ENCODE results near the gene FOXP1. TPM values are rescaled to one million over a fixed set of nuclear protein-coding genes. Genes with fewer than 3 reads are reported as not detected.

FOXP1 gene
- total and polyA plus RNA-seq, 2 experiments from 2014 or later, result 121 to 132 TPM

DNA sequence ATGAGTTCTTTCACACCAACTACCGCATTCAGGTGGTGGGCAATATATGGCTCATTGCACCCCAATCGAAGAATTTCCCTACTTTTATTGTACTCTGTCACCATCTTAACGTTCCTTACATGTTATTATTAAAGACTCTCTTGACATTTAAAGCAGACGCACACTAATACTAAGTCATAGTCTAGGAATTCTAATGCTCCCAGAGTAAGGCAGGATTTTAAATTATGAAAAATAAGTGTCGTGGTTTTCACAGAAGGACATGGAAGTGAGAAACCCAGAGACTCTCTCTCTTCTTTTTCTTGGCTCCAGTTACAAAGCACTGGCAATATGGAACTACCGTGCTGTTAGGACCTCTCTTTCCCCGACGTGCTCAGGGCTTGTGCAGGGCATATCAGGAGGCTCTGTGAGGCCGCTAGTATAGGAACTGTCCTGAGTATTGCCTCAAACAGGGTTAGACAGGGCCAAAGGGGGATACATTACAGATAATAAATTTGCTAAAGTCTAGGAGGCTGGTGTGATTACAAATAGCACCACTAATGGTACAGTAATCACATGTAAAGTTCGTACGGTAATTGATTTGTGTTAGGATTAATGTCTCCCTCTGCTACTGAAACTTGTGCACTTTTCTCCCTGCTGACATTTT, 590.8 kb downstream of the FOXP1 start:
- Histone ChIP-seq H3K27me3 (no peaks in the 10 kb centered on the region), H3K27ac (no peak overlapping the region), H3K9me3 (ENCODE audit: low read depth) (no peaks in the 10 kb centered on the region), H3K4me1 (ENCODE audit: low read depth) (no peaks in the 10 kb centered on the region), H3K4me3 (no peak overlapping the region), H3K36me3 (peaks cover 14% of the 10 kb centered on the region)
- DNase-seq (ENCODE audit: low read depth in 1 of 2, low spot score in 1 of 2), result no peak
- TF ChIP-seq, protein P1, sequence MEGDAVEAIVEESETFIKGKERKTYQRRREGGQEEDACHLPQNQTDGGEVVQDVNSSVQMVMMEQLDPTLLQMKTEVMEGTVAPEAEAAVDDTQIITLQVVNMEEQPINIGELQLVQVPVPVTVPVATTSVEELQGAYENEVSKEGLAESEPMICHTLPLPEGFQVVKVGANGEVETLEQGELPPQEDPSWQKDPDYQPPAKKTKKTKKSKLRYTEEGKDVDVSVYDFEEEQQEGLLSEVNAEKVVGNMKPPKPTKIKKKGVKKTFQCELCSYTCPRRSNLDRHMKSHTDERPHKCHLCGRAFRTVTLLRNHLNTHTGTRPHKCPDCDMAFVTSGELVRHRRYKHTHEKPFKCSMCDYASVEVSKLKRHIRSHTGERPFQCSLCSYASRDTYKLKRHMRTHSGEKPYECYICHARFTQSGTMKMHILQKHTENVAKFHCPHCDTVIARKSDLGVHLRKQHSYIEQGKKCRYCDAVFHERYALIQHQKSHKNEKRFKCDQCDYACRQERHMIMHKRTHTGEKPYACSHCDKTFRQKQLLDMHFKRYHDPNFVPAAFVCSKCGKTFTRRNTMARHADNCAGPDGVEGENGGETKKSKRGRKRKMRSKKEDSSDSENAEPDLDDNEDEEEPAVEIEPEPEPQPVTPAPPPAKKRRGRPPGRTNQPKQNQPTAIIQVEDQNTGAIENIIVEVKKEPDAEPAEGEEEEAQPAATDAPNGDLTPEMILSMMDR (IDR thresholded peaks at IDR 0.05; ENCODE audit: low read depth, low read length), result no peak

DNA sequence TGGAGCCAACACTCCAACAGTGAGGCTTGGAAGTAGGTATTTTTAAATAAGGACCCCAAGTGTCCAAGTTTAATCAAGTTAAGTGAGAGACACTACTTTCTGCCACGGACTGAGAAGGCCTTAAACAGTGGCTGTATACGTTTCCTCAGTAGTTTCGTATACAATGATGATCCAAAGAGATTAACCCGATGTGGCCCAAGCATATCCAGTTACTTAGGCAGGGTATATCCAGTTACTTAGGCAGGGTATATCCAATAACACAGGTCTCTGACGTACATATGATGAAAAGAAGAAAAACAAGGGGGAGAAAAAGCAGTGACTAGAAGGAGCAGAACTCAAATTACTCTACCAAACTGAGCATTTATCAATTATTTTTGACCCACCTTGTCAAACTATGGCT, 591.4 kb downstream of the FOXP1 start:
- Histone ChIP-seq H3K4me1 (ENCODE audit: low read depth) (no peaks in the 10 kb centered on the region), H3K4me3 (no peak overlapping the region), H3K27ac (no peak overlapping the region), H3K9me3 (ENCODE audit: low read depth) (no peaks in the 10 kb centered on the region), H3K36me3 (peaks cover 17% of the 10 kb centered on the region), H3K27me3 (no peaks in the 10 kb centered on the region)
- DNase-seq (ENCODE audit: low read depth in 1 of 2, low spot score in 1 of 2), result no peak
- TF ChIP-seq, protein P1 (IDR thresholded peaks at IDR 0.05; ENCODE audit: low read depth, low read length), result no peak

DNA sequence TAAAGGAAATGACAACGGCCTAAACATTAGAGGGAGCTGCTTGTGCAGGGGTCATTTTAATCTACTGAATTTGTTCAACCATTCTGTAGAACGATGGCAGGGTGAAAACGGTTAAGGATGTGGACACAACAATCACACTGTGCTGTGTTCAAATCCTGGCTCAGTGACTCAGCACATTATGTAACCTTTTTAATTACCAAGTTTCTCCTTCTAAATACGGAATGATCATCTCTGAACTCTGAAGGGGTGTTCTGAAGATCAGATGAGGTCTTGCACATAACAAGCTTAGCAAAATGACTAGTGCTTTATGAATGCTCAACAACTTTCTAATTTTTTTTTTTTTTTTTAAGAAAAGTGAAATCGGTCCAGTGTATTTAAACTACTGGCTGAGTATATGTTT, 592.8 kb downstream of the FOXP1 start:
- DNase-seq (ENCODE audit: low read depth in 1 of 2, low spot score in 1 of 2), result no peak
- TF ChIP-seq, protein P1 (IDR thresholded peaks at IDR 0.05; ENCODE audit: low read depth, low read length), result no peak
- H3K9me3 ChIP-seq (ENCODE audit: low read depth), result no peaks in the 10 kb centered on the region
- H3K4me1 ChIP-seq (ENCODE audit: low read depth), result no peaks in the 10 kb centered on the region
- H3K27me3 ChIP-seq, result no peaks in the 10 kb centered on the region
- no peak overlapping the region for H3K27ac ChIP-seq
- no peak overlapping the region for H3K4me3 ChIP-seq
- peaks cover 29% of the 10 kb centered on the region for H3K36me3 ChIP-seq

DNA sequence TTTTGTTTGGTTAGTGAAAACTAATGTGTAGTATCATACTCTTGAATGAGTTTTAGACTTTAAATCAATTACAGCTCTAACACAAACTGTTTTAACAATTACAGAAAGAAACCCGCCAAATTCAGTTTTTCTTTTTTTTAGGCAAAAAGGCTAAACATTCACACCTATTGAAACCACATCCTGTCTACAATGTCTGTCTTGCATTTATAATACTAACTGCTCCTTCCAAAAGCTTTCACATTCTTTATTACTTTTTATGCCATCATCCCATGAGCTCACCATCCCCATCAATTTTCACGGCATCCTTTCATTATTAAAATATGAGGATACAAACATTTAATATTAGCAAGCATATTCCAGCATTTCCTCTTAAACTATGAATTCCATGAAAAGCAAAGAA, 593.3 kb downstream of the FOXP1 start:
- H3K36me3 ChIP-seq, result peaks cover 33% of the 10 kb centered on the region
- no peak for DNase-seq (ENCODE audit: low read depth in 1 of 2, low spot score in 1 of 2)
- TF ChIP-seq, protein P1 (IDR thresholded peaks at IDR 0.05; ENCODE audit: low read depth, low read length), result no peak
- H3K27ac ChIP-seq, result no peak overlapping the region
- no peaks in the 10 kb centered on the region for H3K27me3 ChIP-seq
- H3K4me3 ChIP-seq, result no peak overlapping the region
- H3K4me1 ChIP-seq (ENCODE audit: low read depth), result no peaks in the 10 kb centered on the region
- no peaks in the 10 kb centered on the region for H3K9me3 ChIP-seq (ENCODE audit: low read depth)

DNA sequence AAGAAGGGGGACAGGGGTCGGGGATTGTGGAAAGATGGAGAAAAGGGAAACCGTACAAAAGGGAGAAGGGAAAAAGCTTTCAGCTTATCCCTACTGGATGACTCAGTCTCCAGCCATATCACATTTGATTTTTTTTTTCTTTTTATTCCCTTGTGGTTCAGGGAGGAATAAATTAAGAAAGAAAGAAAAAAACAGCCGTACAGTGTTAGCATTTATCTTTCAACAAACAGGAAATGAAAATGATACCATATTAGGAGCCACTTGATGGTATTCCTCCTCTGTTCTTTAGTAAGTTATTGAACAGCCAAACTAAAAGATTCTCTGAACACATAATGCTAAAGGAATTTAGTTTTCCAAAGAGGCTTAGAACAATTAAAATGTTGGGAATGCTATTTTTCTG, 594.4 kb downstream of the FOXP1 start:
- Histone ChIP-seq H3K4me3 (no peak overlapping the region), H3K27me3 (no peaks in the 10 kb centered on the region), H3K4me1 (ENCODE audit: low read depth) (no peaks in the 10 kb centered on the region), H3K36me3 (peaks cover 37% of the 10 kb centered on the region), H3K9me3 (ENCODE audit: low read depth) (no peaks in the 10 kb centered on the region), H3K27ac (no peak overlapping the region)
- TF ChIP-seq, protein P1 (IDR thresholded peaks at IDR 0.05; ENCODE audit: low read depth, low read length), result no peak
- peak in 1 of 2 donors; percentile 84 for DNase-seq (ENCODE audit: low read depth in 1 of 2, low spot score in 1 of 2)

Data from cardiac muscle cell (in vitro differentiated cells and primary cell).